Activated CD8-positive, alpha-beta T cell treated with anti-CD3 and anti-CD28 coated beads for 36 hours (primary cell): Measurements from ENCODE around the gene CALCOCO1. TPM values are rescaled to one million over a fixed set of nuclear protein-coding genes. Genes with fewer than 3 reads are reported as not detected.

Experiments used
- ATAC-seq: fragments of 200-7000 bp; cut with Tn5 transposase; one replicate; pipeline ENCODE4 v1.10.0; 2021; ENCODE audit warnings: mild to moderate bottlenecking, moderate library complexity
- CTCF ChIA-PET: fragments of 350-600 bp; sonication (Branson Sonifier 250); formaldehyde crosslinking; loops from one replicate; lab custom pipeline; 2021; ENCODE audit warnings: antibody characterized with exemption; lab: Charles Lee
- POLR2A ChIA-PET: fragments of 350-600 bp; sonication (Branson Sonifier 250); formaldehyde crosslinking; loops from one replicate; lab custom pipeline; 2021; ENCODE audit warnings: antibody characterized with exemption; lab: Charles Lee
- DNase-seq: peaks from one replicate; pipeline ENCODE4 v3.0.0-alpha.2; 2020
- H3K27ac Mint-ChIP-seq: one replicate; pipeline ENCODE4 v1.8.0; 2021; ENCODE audit warnings: mild to moderate bottlenecking, mixed read lengths
- H3K27me3 Mint-ChIP-seq: one replicate; pipeline ENCODE4 v1.8.0; 2021; ENCODE audit warnings: mixed read lengths
- H3K36me3 Mint-ChIP-seq: one replicate; pipeline ENCODE4 v1.8.0; 2021; ENCODE audit warnings: low read depth, mixed read lengths
- H3K4me1 Mint-ChIP-seq: one replicate; pipeline ENCODE4 v1.8.0; 2021; ENCODE audit warnings: low read depth, mixed read lengths
- H3K4me3 Mint-ChIP-seq: one replicate; pipeline ENCODE4 v1.8.0; 2021; ENCODE audit warnings: mild to moderate bottlenecking, moderate library complexity, mixed read lengths
- H3K9me3 Mint-ChIP-seq: one replicate; pipeline ENCODE4 v1.8.0; 2021; ENCODE audit warnings: mixed read lengths
- intact Hi-C: fragments of 100-400 bp; cut with micrococcal nuclease; formaldehyde crosslinking; loops from one replicate; pipeline ENCODE4 v1.10.0; 2022
- total RNA-seq, 2 experiments: library from RNA; stranded (reverse); gene quantifications; one replicate each; pipeline ENCODE4 v1.2.3, GENCODE V29; 2021
- TF ChIP-seq, protein P1 (sequence below): fragments of 200-600 bp; IDR thresholded peaks from one replicate; pipeline ENCODE4 v1.8.0; 2022; ENCODE audit warnings: antibody characterized with exemption, mild to moderate bottlenecking

CALCOCO1 gene
- total RNA-seq, 2 experiments from 2014 or later, result 15.5 to 16.2 TPM

DNA sequence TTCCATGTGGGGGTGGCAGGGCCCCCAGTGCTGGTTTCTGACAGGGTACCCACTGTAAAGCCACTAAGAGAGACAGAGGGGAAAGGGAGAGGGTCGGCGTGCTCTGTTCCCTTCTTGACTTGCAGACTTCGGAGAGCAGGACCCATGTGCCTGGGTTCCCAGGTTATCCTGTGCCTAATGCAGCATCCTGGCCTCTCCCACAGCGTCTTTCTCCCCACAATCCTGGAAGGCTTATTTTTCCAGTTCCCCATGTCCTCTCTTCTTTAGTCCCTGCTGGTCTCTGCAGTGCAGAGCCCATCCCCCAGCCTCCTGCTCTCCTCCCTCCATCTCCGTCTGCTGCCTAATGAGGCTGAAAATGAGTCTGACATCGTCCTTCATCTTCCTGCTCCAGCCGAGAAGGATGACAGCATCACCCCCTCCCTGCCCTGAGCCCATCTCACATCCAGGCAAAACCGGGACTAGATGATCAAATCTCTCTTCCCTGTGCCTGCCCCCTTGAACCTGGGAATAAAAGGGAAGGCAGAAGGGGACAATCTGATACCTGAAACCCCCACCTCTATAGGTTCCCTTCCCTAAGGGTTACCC, 15.1 kb downstream of the CALCOCO1 start:
- H3K4me1 Mint-ChIP-seq, result no peaks in the 10 kb centered on the region
- H3K4me3 Mint-ChIP-seq, result no peak overlapping the region
- TF ChIP-seq, protein P1, sequence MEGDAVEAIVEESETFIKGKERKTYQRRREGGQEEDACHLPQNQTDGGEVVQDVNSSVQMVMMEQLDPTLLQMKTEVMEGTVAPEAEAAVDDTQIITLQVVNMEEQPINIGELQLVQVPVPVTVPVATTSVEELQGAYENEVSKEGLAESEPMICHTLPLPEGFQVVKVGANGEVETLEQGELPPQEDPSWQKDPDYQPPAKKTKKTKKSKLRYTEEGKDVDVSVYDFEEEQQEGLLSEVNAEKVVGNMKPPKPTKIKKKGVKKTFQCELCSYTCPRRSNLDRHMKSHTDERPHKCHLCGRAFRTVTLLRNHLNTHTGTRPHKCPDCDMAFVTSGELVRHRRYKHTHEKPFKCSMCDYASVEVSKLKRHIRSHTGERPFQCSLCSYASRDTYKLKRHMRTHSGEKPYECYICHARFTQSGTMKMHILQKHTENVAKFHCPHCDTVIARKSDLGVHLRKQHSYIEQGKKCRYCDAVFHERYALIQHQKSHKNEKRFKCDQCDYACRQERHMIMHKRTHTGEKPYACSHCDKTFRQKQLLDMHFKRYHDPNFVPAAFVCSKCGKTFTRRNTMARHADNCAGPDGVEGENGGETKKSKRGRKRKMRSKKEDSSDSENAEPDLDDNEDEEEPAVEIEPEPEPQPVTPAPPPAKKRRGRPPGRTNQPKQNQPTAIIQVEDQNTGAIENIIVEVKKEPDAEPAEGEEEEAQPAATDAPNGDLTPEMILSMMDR, result no peak
- ATAC-seq (no peak), DNase-seq (no peak)
- H3K9me3 Mint-ChIP-seq, result no peaks in the 10 kb centered on the region
- no peaks in the 10 kb centered on the region for H3K27me3 Mint-ChIP-seq
- CTCF ChIA-PET, result no interaction called here
- intact Hi-C loops, result no loop called here
- POLR2A ChIA-PET, result no interaction called here
- H3K27ac Mint-ChIP-seq, result no peak overlapping the region
- no peaks in the 10 kb centered on the region for H3K36me3 Mint-ChIP-seq

DNA sequence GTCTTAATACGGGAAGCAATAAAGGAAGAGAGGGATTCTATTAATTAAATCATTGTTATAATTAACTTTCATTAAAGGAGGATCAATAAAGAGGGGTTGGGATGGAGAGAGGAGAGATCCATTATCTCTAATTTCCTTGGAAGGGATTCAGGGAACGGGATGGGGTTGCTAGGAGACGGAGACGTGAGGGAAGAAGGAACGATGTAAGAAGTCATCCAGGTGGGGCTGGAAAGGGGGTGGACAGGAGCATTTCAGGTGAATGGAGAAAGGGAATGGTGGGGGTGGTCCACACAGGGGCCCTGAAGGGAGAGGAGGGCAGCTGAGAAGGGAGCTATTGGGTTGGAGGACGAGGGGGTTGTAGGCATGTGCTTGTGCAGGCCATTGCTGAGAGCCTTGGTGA, 17.2 kb downstream of the CALCOCO1 start:
- Mint-ChIP-seq H3K4me1 (no peaks in the 10 kb centered on the region), H3K9me3 (no peaks in the 10 kb centered on the region), H3K36me3 (no peaks in the 10 kb centered on the region), H3K27me3 (peaks cover 8% of the 10 kb centered on the region), H3K27ac (no peak overlapping the region), H3K4me3 (no peak overlapping the region)
- DNase-seq, result no peak
- TF ChIP-seq, protein P1, result no peak
- intact Hi-C loops, result no loop called here
- ChIA-PET CTCF (interaction anchor here (1.8 to 10.0 kb wide), 2 partner anchors 8 to 35 kb away, joined by 6 to 309 read pairs; no protein-coding TSS in a partner anchor), POLR2A (no interaction called here)
- no peak for ATAC-seq

DNA sequence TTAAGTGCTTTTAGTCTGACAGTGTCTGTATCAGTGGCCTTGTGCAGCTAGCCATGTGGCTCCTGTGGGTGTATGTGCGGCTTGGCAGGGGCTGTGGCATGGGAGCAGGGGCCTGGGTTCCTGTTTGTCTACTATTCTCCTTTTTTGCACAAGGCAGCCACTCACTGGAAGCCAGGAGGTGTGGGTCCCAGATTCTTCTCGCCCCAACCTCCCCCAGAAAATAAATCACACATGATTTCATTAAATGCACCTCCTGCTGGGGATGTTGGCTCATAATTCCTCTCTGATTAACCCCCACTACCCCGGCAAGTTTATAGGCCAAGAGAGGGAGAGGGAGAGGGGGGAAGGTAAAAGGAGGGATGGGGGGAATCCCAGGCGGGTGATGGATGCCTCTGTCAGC, 17.6 kb downstream of the CALCOCO1 start:
- intact Hi-C loops, result no loop called here
- CTCF ChIA-PET, result interaction anchor here (1.8 to 10.0 kb wide), 2 partner anchors 7 to 35 kb away, joined by 6 to 309 read pairs; no protein-coding TSS in a partner anchor
- H3K9me3 Mint-ChIP-seq, result no peaks in the 10 kb centered on the region
- no peak for DNase-seq
- H3K36me3 Mint-ChIP-seq, result no peaks in the 10 kb centered on the region
- H3K4me1 Mint-ChIP-seq, result no peaks in the 10 kb centered on the region
- ATAC-seq, result no peak
- no peak overlapping the region for H3K27ac Mint-ChIP-seq
- H3K27me3 Mint-ChIP-seq, result peaks cover 8% of the 10 kb centered on the region
- no peak overlapping the region for H3K4me3 Mint-ChIP-seq
- POLR2A ChIA-PET, result no interaction called here
- TF ChIP-seq, protein P1, result no peak

DNA sequence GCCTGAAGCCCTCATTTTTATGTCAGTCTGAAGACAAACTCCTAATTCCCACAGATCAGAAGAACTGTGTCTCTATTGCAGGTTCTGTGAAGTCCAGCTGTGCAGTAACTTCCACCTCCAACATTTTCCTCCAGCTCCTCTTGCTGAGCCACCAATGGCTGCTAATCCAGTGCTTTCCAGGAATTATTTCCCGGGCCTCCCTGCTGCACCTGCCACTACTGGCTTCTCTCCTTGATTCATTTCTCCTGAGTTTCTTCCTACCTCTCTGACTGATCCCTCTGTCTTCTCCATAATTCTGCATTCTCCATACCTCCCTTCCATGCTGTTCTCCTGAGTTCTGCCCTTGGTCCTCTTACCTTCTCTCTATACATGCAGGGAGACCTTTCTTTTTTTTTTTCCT, 21.2 kb downstream of the CALCOCO1 start:
- Mint-ChIP-seq H3K9me3 (no peaks in the 10 kb centered on the region), H3K27ac (no peak overlapping the region), H3K4me3 (no peak overlapping the region), H3K36me3 (no peaks in the 10 kb centered on the region), H3K27me3 (peaks cover 33% of the 10 kb centered on the region), H3K4me1 (no peaks in the 10 kb centered on the region)
- no peak for DNase-seq
- ChIA-PET POLR2A (no interaction called here), CTCF (interaction anchor here (1.2 to 10.0 kb wide), 2 partner anchors 39 to 163 kb away, joined by 4 to 309 read pairs; no protein-coding TSS in a partner anchor)
- ATAC-seq, result no peak
- TF ChIP-seq, protein P1, result no peak
- intact Hi-C loops, result no loop called here

DNA sequence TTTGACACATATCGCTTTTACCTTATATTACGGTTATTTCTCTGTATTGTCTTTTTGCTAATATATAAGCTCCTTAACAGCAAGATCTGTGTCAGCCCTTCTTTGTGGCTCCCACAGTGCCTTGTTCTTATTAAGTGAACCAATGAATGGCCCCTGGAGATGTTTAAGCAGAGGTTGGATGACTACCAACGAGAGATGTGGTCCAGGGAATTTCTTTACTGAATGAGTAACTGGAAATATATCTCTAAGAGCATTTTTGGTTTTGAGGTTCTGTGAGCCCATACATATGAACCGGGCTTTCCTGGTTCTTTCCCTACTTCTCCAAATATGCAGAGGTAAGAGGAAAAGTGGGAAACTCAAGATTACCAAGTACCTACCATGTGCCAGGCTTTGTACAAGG, 23.5 kb downstream of the CALCOCO1 start:
- ATAC-seq, result no peak

More for the DNA sequence above, 23.5 kb downstream of the CALCOCO1 start:
- Mint-ChIP-seq H3K36me3 (no peaks in the 10 kb centered on the region), H3K27ac (no peak overlapping the region), H3K9me3 (no peaks in the 10 kb centered on the region), H3K27me3 (peaks cover 54% of the 10 kb centered on the region), H3K4me3 (no peak overlapping the region), H3K4me1 (no peaks in the 10 kb centered on the region)
- DNase-seq, result no peak
- intact Hi-C loops, result loop anchor here (2.0 kb wide), 1 partner anchor 43 kb away; no protein-coding TSS in a partner anchor
- TF ChIP-seq, protein P1, result no peak
- POLR2A ChIA-PET, result no interaction called here
- CTCF ChIA-PET, result interaction anchor here (0.7 to 10.0 kb wide), 4 partner anchors 10 to 57 kb away, joined by 5 to 309 read pairs (median 13); no protein-coding TSS in a partner anchor
